SIG-M5 (cell line): Measurements from ENCODE around the gene PHKA1.
"Not testable (repeated sequence)": the region's sequence is repeated elsewhere in the genome, so short reads cannot be mapped to it uniquely, and the experiment has no call there.

ENCODE experiments used
- DNase-seq: peaks from one replicate; lab custom pipeline; 2025; lab: John Stamatoyannopoulos, UW

Gene PHKA1

GRCh38 chrX:72572248-72573157 is 141.6 kb downstream of the PHKA1 start, which contains the start of gene HDAC8:
HDAC8 (minus strand) TSS chrX:72572843; CDS start chrX:72572761, 82 bp downstream.
- peak; percentile 10 for DNase-seq

GRCh38 chrX:72569786-72570185 is 144.3 kb downstream of the PHKA1 start:
- no peak for DNase-seq

GRCh38 chrX:72568406-72569092 is 145.6 kb downstream of the PHKA1 start:
- DNase-seq: no peak

GRCh38 chrX:72566448-72566847 is 147.7 kb downstream of the PHKA1 start:
- DNase-seq: no peak

GRCh38 chrX:72559655-72560054 is 154.5 kb downstream of the PHKA1 start:
- not testable (repeated sequence) for DNase-seq

GRCh38 chrX:72554448-72555140 is 159.5 kb downstream of the PHKA1 start:
- DNase-seq: no peak

- not testable (repeated sequence) for DNase-seq
These were observed 161.7 kb downstream of the PHKA1 start for GRCh38 chrX:72552443-72552842.

GRCh38 chrX:72545990-72546389 is 168.1 kb downstream of the PHKA1 start:
- DNase-seq: no peak

GRCh38 chrX:72540318-72540717 is 173.8 kb downstream of the PHKA1 start:
- no peak for DNase-seq

- DNase-seq: no peak
These were observed 174.3 kb downstream of the PHKA1 start for GRCh38 chrX:72539822-72540221.

GRCh38 chrX:72536542-72536941 is 177.6 kb downstream of the PHKA1 start:
- no peak for DNase-seq

GRCh38 chrX:72532366-72532765 is 181.7 kb downstream of the PHKA1 start:
- no peak for DNase-seq
